ENCODE data around the gene PPP6R2. TPM values are rescaled to one million over a fixed set of nuclear protein-coding genes. Genes with fewer than 3 reads are reported as not detected.

PPP6R2 gene
- total and polyA plus RNA-seq, 9 of the 15 experiments (the other 6 are each of a cell fraction or from before 2014, with no cell fraction given), result 0.32 to 39.8 (median 21.4) TPM

- TF ChIP-seq ZBTB40 (IDR thresholded peaks at IDR 0.05), result peak; percentile 72; the same call in 1 of the 2 replicates
- TF ChIP-seq ZBTB40 (CRISPR knock-in tag; IDR thresholded peaks at IDR 0.05), result no peak
- TF ChIP-seq ZZZ3 (IDR thresholded peaks at IDR 0.05), result no peak
- TF ChIP-seq FIP1L1 (IDR thresholded peaks at IDR 0.05; ENCODE audit: low read depth, low read length, poor library complexity, severe bottlenecking), result peak; percentile 21
- peak; percentile 80 for TF ChIP-seq ZNF592 (IDR thresholded peaks at IDR 0.05)
- no peak for TF ChIP-seq RFX7 (CRISPR knock-in tag; IDR thresholded peaks at IDR 0.05)
- peak; percentile 31 to 70 for TF ChIP-seq E2F6 (IDR thresholded peaks at IDR 0.05; ENCODE audit: borderline replicate concordance in 1 of 2, extremely low read depth in 1 of 2, insufficient read depth in 1 of 2, insufficient read length in 1 of 2, low read depth in 1 of 2, low read length in 1 of 2, poor library complexity in 1 of 2, severe bottlenecking in 1 of 2)
- TF ChIP-seq CBX8 (IDR thresholded peaks at IDR 0.05; ENCODE audit: borderline replicate concordance, extremely low read depth, low read depth, low read length, poor library complexity, severe bottlenecking), result no peak
- peak; percentile 95 for TF ChIP-seq ELF1 (tag; IDR thresholded peaks at IDR 0.05)
Measured at GRCh38 chr22:50326956-50327710, 16.0 kb upstream of the PPP6R2 start, which contains the start of gene DENND6B (continued).
